GM12864 (cell line): ENCODE data around the gene ACOT4.

Source experiments
- DNase-seq: peaks from one replicate; pipeline ENCODE4 v3.0.0-alpha.2; 2011; ENCODE audit warnings: low read depth
- H3K4me3 ChIP-seq: 2 replicates; pipeline ENCODE4 v1.5.1; 2011; ENCODE audit warnings: mild to moderate bottlenecking, low read depth, low read length, control low read depth
- CTCF ChIP-seq: IDR thresholded peaks from 2 replicates; pipeline ENCODE4 v1.5.1; 2011; ENCODE audit warnings: low read depth, mild to moderate bottlenecking, moderate library complexity, low read length, control low read depth, inconsistent platforms; ENCODE audit errors: missing control alignments

Gene ACOT4

DNA sequence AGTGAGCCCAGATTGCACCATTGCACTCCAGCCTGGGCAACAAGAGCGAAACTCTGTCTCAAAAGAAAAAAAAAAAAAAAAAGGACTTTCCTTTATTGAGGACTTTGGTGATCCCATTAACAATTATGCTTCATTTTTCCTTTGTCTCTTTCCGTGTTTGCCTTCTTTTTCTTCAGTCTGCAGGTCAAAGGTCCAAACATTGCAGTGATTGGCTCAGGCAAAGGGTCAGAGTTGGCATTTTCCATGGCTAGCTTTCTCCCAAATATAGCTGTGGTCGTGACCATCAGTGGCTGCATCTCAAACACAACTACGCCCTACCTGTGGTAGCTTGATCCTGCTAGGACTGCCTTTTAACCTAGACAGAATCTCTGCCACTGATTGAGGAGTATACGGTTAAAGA, 46.2 kb downstream of the ACOT4 start:
- H3K4me3 ChIP-seq, result no peak overlapping the region
- no peak for TF ChIP-seq CTCF
- DNase-seq, result no peak

GRCh38 chr14:73640796-73641365, 49.2 kb downstream of the ACOT4 start:
- no peak overlapping the region for H3K4me3 ChIP-seq
- no peak for DNase-seq
- TF ChIP-seq CTCF, result no peak

DNA sequence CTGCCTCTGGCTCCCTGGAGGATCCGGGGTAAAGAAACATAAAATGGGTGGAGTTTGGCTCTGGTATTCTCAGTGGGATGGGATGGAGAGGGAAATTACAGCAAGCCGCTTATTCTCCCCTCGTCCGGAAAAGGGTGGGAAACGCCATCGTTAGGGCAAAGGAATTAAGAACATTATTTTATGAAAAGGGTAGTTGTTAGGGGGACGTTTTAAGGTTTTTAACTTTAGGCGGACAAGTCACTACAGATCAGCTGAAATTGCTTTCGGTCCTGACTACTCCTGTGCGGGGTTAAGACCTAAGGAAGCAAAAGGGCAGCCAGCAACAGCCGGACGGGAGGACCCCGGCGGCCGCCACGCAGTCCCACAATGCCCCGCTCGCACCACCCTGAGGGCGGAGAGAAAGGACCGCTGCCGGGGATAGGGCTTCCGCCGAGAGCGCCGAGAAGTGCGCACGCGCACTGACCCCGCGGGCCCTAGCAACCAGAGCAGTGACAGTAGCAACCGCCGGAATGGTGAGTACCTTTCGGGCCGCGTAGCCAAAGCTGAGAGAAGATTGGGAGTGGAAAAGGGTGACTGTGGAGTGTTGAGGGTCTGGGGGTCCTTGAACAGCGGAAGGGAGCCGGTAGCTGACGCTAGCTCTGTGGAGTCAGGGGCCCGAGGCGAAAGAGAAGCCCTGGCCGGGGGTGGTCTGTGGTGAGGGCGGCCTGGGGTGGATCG, 53.0 kb downstream of the ACOT4 start, which contains the start of gene DNAL1:
TSS of gene DNAL1 (plus strand) at position 456 of the 717 bp plus-strand sequence. CDS start at position 510, 54 bp downstream.
- TF ChIP-seq CTCF, result no peak
- H3K4me3 ChIP-seq, result peak within 1 kb of the TSS; percentile 64
- DNase-seq, result peak; percentile 63

- peak overlapping the region; percentile 64 for H3K4me3 ChIP-seq
- no peak for DNase-seq
- TF ChIP-seq CTCF, result no peak
These were observed 53.6 kb downstream of the ACOT4 start for GRCh38 chr14:73645248-73645610.
